NB4 (cell line): ENCODE results near the gene FNIP2.
"Not testable (repeated sequence)": the region's sequence is repeated elsewhere in the genome, so short reads cannot be mapped to it uniquely, and the experiment has no call there.

ENCODE experiments used
- DNase-seq: peaks from one replicate; pipeline ENCODE4 v3.0.0; 2010; ENCODE audit warnings: low read depth
- H3K4me3 ChIP-seq: one replicate; pipeline ENCODE4 v1.5.1; 2011; ENCODE audit warnings: mild to moderate bottlenecking, low read depth, low read length, moderate library complexity
- CTCF ChIP-seq: IDR thresholded peaks from one replicate; pipeline ENCODE4 v1.5.1; 2012; ENCODE audit warnings: low read depth, low read length
- MAX ChIP-seq: IDR thresholded peaks from 2 replicates; pipeline ENCODE4 v1.6.1; 2011; ENCODE audit warnings: low read depth, low read length
- MYC ChIP-seq: IDR thresholded peaks from 2 replicates; pipeline ENCODE4 v1.6.1; 2011; ENCODE audit warnings: low read depth, low read length
- POLR2A ChIP-seq: IDR thresholded peaks from 2 replicates; pipeline ENCODE4 v1.6.1; 2011; ENCODE audit warnings: mild to moderate bottlenecking; ENCODE audit not compliant: insufficient read length; ENCODE audit errors: extremely low read depth

The FNIP2 gene

GRCh38 chr4:158885564-158885963 is 116.7 kb downstream of the FNIP2 start:
- TF ChIP-seq POLR2A: no peak
- no peak for TF ChIP-seq MYC
- no peak for TF ChIP-seq CTCF
- no peak for TF ChIP-seq MAX
- H3K4me3 ChIP-seq: no peak overlapping the region
- no peak for DNase-seq

GRCh38 chr4:158890294-158890693 is 121.5 kb downstream of the FNIP2 start:
- TF ChIP-seq CTCF: no peak
- no peak for TF ChIP-seq MYC
- TF ChIP-seq POLR2A: no peak
- no peak for TF ChIP-seq MAX
- DNase-seq: no peak
- no peak overlapping the region for H3K4me3 ChIP-seq

GRCh38 chr4:158891256-158891655 is 122.4 kb downstream of the FNIP2 start:
- TF ChIP-seq MYC (no peak), POLR2A (no peak), CTCF (no peak), MAX (no peak)
- H3K4me3 ChIP-seq: no peak overlapping the region
- DNase-seq: no peak

GRCh38 chr4:158894826-158895225 is 126.0 kb downstream of the FNIP2 start:
- TF ChIP-seq CTCF: no peak
- TF ChIP-seq POLR2A: no peak
- no peak for TF ChIP-seq MYC
- no peak for DNase-seq

GRCh38 chr4:158895797-158896576 is 127.2 kb downstream of the FNIP2 start:
- no peak overlapping the region for H3K4me3 ChIP-seq
- TF ChIP-seq MYC (no peak), CTCF (no peak), POLR2A (no peak), MAX (no peak)
- DNase-seq: no peak

More at GRCh38 chr4:158894826-158895225, 126.0 kb downstream of the FNIP2 start:
- no peak overlapping the region for H3K4me3 ChIP-seq

- DNase-seq, H3K4me3 ChIP-seq: not testable (repeated sequence)
Observed at GRCh38 chr4:158896577-158897238, 127.9 kb downstream of the FNIP2 start.

GRCh38 chr4:158900408-158900807 is 131.6 kb downstream of the FNIP2 start:
- not testable (repeated sequence) for H3K4me3 ChIP-seq, DNase-seq

- not testable (repeated sequence) for H3K4me3 ChIP-seq
- peak; percentile 15 for DNase-seq
Observed at GRCh38 chr4:158902280-158903078, 133.7 kb downstream of the FNIP2 start.
